ENCODE measurements around the gene PCDHGB2.
"Not testable (repeated sequence)": the region's sequence is repeated elsewhere in the genome, so short reads cannot be mapped to it uniquely, and the experiment has no call there.

DNA sequence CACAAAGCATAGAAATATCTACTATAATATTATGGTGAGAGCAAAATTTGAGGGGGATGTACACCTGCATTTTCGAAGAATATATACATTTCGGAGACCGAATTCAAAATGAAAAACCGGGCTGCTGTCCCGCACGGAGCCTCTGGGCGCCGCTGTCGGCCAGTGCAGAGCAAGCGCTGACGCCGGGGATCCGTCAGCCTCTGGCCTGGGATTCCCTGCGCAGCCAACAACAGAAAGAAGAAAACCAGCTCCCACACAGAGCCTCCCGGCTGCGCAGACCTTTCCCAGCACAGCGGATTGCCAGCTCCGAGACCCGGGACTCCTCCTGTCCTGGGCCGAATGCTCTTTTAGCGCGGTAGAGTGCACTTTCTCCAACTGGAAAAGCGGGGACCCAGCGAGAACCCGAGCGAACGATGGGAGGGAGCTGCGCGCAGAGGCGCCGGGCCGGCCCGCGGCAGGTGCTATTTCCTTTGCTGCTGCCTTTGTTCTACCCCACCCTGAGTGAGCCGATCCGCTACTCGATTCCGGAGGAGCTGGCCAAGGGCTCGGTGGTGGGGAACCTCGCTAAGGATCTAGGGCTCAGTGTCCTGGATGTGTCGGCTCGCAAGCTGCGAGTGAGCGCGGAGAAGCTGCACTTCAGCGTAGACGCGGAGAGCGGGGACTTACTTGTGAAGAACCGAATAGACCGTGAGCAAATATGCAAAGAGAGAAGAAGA lies 48.2 kb downstream of the PCDHGB2 start, which contains the start of gene PCDHGB6:
- TF ChIP-seq, protein P1, sequence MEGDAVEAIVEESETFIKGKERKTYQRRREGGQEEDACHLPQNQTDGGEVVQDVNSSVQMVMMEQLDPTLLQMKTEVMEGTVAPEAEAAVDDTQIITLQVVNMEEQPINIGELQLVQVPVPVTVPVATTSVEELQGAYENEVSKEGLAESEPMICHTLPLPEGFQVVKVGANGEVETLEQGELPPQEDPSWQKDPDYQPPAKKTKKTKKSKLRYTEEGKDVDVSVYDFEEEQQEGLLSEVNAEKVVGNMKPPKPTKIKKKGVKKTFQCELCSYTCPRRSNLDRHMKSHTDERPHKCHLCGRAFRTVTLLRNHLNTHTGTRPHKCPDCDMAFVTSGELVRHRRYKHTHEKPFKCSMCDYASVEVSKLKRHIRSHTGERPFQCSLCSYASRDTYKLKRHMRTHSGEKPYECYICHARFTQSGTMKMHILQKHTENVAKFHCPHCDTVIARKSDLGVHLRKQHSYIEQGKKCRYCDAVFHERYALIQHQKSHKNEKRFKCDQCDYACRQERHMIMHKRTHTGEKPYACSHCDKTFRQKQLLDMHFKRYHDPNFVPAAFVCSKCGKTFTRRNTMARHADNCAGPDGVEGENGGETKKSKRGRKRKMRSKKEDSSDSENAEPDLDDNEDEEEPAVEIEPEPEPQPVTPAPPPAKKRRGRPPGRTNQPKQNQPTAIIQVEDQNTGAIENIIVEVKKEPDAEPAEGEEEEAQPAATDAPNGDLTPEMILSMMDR (conservative IDR thresholded peaks at IDR 0.05; ENCODE audit: low read depth, low read length) = peak; percentile 37
- TF ChIP-seq RAD21 (IDR thresholded peaks at IDR 0.05; ENCODE audit: low read length) = peak; percentile 38
- not testable (repeated sequence) for TF ChIP-seq NFE2L2 (IDR thresholded peaks at IDR 0.05; ENCODE audit: low read depth, low read length); CEBPB (IDR thresholded peaks at IDR 0.05; ENCODE audit: low read depth, low read length); MAZ (IDR thresholded peaks at IDR 0.05; ENCODE audit: borderline replicate concordance, low read depth, low read length); MXI1 (IDR thresholded peaks at IDR 0.05; ENCODE audit: borderline replicate concordance, low read depth, low read length); RFX5 (IDR thresholded peaks at IDR 0.05; ENCODE audit: low read depth, low read length); POLR2A (IDR thresholded peaks at IDR 0.05; ENCODE audit: low read depth, low read length)

Measured in IMR-90 (cell line).